NCI-H510A treated with DMSO at 0.1 percent for 48 hours (cell line): Measurements from ENCODE around the gene ANKRD36C.
"Not testable (repeated sequence)": the region's sequence is repeated elsewhere in the genome, so short reads cannot be mapped to it uniquely, and the experiment has no call there.

Experiments used
- DNase-seq: peaks from one replicate; lab custom pipeline; 2025; lab: John Stamatoyannopoulos, UW

Gene ANKRD36C

DNA sequence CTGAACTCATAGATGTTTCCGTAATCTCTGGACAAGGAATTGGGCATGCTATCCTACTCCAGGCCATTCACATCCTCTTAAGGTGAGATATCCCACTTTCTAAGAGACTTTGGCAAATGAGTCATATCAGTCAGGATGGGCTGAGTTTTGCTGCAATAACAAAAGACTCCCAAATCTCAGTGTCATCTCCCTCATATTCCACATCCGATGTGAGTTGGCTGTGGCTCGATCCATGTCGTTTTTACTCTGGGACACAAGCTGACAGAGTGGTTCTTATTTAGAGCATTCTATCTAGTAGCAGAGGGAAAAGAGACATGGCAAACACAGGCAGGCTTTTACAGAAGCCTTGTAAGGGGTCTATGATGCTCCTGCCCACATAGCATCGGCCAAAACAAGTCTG, 14.6 kb upstream of the ANKRD36C start:
- DNase-seq = not testable (repeated sequence)

DNA sequence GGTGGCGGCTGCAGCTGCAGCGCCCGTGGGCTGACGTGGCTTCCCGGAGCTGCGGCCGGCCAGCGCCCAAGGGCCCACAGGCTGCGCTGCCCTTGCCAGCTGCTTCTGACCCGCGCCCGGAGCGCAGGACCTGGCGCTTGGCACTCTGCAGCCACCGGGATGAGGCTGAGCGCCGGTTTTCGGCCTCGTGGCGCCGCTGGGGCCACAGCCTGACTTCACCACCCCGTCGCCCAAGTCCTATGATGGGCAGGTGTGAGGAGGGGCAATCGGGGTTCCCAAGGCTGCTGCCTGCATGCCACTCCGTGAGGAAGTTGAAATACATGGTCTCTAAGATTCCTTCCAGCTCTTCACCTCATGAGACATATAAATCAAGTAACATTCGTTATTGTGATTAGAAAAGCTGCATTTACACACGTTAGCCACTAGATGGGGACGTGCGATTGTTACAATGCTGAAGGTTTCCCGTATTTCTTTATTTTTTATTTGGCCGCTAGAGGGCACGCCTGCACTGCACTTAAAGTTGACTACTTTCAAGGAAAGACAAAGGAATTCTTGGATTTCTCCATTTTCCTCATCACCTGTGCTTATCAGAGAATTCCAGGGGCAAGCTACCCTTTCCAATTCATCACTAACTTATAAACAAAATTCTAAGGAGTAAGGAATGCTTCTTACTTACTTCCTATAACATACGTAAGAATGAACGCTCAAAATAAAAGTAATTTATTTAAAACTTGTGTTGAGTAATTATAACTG, 1.1 kb upstream of the ANKRD36C start:
- not testable (repeated sequence) for DNase-seq

DNA sequence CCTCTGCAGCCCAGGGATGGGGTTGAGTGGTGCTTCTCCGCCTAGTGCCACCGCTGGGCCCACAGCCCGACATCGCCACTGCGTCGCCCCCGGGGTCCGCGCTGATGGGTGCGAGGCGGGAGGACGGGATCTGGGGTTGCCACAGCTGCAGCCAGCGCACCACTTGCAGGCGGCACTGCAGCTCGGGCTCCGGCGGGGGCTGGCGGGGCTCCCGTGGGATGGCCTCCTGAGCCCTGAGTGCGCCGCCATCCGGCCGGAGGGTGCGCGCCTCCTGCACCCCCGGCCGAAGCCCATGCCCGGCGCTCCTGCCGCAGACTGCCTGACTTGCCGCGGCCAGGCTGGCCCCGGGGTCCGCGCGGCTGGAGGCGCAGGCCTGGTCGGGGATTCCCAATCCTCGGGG, 478 bp upstream of the ANKRD36C start:
- not testable (repeated sequence) for DNase-seq

DNA sequence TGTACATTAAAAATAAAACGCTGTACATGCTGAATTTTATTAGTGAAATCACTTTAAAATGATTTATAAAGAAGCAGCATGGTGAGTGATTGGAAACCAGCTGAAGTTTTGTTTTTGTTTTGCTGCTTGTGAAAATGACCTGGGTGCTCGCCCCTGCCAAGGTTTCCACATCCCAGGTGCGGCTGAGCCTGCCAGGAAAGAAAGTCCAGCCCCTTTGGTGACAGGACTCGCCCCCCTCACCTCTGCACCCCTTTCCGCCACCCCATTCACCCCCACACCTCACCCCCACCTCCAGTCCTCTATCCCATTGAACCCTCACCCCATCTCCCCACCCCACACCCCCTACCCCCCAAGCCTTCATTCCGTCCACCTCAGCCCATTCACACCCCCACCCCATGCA, 740 bp downstream of the ANKRD36C start:
- not testable (repeated sequence) for DNase-seq

DNA sequence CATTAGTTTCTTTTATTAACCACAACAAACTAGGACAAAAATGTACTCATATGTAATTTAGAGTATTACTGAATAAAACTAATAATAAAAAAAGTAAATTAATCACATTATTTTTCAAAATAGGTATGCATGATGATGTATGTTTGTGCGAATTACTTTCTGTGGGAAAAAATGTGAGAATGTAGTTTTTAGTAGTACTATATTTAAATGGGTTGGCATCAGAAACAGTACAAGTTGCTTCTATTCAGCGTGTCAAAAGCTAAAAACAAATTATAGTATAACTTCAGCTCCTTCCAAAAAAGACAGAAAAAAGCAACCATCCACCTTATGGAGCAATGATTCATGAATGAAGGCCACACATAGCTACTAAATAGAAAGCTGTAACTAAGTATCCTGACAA, 40.0 kb downstream of the ANKRD36C start:
- not testable (repeated sequence) for DNase-seq

DNA sequence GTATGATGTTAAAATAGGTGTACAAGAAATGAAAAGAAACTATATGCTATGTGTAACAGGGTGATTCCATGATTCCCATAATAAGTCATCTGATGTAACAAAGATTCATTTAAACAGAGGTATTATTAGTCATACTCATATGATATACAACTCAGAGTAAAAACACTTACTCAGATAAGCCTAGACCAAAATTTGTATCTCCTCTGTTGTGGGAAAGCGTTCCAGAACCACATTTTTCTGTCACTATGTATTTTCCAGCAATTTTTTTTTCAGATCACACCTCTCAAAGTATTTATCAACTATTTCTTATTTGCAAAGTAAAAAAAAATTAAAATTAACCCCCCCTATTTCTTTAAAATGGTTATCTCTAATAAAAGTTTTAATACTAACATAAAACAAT, 43.6 kb downstream of the ANKRD36C start:
- not testable (repeated sequence) for DNase-seq

DNA sequence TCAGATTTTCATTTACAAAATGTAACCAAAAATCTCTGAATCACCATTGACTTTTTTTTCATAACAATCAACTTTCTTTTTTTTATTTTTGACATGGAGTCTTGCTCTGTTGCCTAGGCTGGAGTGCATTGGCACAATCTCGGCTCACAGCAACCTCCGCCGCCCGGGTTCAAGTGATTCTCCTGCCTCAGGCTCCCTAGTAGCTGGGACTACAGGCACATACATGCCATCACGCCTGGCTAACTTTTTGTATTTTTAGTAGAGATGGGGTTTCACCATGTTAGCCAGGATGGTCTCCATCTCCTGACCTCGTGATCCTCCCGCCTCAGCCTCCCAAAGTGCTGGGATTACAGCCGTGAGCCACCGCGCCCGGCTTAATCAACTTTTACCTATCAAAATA, 51.7 kb downstream of the ANKRD36C start:
- not testable (repeated sequence) for DNase-seq

DNA sequence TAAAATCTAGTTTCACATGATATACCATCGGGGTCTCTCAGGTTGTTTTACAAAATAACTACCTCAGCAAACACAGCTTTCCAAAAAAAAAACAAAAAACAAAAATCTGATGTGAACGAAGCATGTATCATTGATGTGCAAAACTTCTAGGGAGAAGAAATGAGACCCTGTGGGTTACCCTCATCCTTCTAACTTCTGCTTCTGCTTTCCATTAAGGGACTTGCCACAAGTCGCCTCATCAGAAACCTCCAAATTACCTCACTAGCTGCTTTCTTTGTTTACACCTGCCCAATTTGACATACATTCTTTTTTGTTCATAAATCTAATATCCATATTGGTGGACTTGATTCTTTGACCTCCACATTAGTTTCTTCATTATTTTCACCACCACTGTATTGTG, 60.9 kb downstream of the ANKRD36C start:
- DNase-seq = not testable (repeated sequence)

DNA sequence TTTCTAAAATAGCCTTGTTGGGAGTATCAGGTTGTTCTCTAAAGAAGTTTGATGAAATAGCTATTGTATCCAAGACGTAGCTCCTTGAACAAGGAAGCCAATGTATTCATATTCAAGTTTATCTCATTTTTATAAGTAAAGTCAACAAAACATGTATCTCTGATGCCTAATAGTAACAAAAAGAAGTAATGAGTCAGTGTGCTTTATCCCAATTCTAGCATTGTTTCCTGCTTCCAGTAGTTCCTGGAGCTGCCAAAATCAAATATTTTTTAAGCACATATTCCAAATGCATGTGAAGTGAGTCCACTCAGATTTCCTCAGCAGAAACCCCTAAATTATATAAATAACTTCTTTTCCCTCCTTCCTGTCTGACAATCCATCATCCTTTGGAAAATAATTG, 74.6 kb downstream of the ANKRD36C start:
- not testable (repeated sequence) for DNase-seq

DNA sequence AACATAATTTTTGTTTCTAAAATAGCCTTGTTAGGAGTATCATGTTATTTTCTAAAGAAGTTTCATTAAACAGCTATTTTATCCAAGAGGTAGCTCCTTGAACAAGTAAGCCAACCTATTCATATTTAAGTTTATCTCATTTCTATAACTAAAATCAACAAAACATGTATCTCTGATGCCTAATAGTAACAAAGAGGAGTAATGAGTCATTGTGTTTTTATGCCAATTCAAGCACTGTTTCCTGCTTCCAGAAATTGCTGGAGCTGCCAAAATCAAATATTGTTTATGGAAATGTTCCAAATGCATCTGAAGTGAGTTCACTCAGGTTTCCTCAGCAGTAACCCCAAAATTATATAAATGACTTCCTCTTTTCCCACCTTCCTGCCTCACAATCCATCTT, 76.5 kb downstream of the ANKRD36C start:
- DNase-seq = not testable (repeated sequence)

DNA sequence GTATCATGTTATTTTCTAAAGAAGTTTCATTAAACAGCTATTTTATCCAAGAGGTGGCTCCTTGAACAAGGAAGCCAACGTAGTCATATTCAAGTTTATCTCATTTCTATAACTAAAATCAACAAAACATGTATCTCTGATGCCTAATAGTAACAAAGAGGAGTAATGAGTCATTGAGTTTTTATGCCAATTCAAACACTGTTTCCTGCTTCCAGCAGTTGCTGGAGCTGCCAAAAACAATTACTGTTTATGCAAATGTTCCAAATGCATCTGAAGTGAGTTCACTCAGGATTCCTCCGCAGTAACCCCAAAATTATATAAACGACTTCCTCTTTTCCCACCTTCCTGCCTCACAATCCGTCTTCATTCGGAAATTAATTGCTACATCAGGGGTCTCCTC, 80.2 kb downstream of the ANKRD36C start:
- DNase-seq = not testable (repeated sequence)

DNA sequence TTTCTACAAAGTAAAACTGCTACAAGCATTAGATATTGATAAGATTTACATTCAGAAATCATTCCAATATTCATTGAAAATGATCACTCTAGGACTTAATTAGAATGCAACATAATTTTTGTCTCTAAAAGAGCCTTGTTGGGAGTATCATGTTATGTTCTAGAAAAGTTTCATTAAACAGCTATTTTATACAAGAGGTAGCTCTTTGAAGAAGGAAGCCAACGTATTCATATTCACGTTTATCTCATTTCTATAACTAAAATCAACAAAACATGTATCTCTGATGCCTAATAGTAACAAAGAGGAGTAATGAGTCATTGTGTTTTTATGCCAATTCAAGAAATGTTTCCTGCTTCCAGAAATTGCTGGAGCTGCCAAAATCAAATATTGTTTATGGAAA, 97.2 kb downstream of the ANKRD36C start:
- not testable (repeated sequence) for DNase-seq

DNA sequence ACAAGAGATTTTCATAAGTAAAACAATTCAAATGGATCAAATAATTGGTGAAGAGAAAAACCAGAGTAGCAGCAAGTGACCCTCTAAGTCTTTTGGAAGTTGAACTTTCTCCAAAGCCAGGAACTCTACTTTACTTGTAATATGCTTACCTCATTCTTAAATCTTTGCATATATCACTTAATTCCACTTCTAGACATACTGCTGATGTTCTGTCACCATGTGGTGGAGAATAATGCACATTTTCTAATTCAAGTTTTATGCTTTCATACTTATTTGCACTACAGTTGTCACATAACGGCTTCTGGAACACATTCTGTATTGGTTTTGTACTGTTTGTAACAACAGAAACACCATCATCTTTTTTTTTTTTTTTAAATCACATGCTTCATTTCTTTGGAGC, 123.7 kb downstream of the ANKRD36C start:
- not testable (repeated sequence) for DNase-seq

DNA sequence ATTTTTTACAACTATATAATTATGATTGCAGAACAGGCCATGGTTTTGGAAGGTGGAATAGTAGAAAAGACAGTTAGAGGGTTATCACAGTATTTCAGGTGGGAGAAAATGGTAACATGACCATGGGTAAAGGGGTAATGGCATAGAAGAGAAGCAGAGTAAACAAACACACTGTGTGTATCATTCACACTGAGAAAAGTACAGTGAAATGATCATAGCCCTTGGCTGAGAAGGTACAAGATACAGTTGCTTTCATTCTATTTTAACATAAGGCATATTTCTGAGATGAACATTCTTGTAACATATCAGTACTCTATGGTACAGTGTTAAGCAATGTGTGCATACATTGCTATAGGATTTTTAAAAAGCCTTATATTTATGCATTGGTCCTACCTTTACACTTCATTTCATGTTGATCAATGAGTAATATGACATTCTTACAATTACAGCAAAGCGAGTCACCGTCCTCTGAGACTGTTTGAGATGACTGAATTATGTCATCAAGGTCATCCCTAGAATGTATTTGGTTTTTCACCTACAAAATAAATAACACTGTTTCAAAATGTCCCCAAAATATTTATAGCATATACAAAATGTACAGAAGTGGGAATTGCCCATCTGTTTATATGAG, 124.5 kb downstream of the ANKRD36C start:
- DNase-seq = not testable (repeated sequence)

DNA sequence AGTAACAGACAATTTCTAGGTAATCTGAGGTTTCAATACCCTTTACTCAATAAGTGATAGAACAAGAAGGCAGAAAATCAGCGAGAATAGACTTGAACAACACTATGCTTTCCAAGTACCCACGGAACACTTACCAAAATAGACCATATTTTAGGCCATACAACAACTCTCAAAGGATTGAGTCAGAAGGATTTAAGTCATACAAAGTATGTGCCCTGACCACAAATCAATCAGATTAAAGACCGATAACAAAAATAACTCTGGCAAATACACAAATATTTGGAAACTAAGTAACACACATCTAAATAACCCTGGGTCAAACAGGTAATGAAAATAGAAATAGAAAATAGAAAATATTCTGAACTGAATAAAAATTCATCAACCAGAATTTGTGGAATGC, 129.5 kb downstream of the ANKRD36C start:
- not testable (repeated sequence) for DNase-seq

DNA sequence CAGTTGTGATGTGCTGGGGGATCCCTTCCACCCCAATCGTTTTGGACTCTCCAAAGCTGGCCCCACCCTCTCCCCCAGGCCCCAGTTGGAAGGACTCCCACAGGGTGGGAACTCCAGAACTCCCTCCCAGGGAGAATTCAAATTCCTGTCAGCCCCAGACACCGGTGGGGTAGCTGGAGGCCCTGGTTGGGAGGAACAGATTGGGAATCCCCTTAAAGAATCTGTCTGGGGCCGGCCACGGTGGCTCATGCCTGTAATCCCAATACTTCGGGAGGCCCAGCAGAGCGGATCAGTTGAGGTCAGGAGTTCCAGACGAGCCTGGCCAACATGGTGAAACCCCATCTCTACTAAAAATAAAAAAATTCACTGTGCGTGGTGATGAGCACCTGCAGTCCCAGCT, 155.5 kb downstream of the ANKRD36C start:
- DNase-seq = no peak

DNA sequence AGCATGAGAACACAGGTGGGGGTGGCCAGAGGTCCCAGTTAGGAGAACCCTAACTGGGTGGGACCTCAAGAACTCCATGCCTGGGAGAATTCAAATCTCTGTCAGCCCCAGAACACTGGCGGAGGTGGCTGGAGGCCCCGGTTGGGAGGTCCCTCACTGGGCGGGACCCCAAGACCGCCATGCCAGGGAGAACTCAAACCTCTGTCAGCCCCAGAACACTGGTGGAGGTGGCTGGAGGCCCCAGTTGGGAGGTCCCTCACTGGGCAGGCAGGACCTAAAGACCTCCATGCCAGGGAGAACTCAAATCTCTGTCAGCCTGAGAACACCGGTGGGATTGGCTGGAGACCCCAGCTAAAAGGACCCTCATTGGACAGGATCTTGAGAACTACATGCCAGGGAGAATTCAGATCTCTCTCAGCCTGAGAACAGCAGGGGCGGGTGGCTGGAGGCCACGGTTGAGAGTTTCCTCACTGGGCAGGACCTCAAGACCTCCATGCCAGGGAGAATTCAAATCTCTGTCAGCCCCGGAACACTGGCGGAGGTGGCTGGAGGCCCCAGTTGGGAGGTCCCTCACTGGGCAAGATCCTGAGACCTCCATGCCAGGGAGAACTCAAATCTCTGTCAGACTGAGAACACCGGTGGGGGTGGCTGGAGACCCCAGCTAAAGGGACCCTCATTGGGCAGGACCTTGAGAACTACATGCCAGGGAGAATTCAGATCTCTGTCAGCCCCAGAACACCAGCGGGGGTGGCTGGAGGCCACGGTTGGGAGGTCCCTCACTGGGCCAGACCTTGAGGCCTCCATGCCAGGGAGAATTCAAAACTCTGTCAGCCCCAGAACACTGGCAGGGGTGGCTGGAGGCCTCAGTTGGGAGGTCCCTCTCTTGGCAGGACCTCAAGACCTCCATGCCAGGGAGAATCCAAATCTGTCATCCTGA, 157.3 kb downstream of the ANKRD36C start:
- DNase-seq = not testable (repeated sequence)

DNA sequence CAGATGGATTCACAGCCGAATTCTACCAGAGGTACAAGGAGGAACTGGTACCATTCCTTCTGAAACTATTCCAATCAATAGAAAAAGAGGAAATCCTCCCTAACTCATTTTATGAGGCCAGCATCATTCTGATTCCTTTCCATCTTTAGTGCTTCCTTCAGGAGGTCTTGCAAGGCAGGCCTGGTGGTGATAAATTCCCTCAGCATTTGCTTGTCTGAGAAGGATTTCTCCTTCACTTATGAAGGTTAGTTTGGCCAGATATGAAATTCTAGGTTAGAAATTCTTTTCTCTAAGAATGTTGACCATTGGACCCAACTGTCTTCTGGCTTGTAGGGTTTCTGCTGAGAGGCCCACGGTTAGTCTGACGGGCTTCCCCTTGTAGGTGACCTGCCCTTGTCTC, 167.4 kb downstream of the ANKRD36C start:
- DNase-seq = not testable (repeated sequence)

DNA sequence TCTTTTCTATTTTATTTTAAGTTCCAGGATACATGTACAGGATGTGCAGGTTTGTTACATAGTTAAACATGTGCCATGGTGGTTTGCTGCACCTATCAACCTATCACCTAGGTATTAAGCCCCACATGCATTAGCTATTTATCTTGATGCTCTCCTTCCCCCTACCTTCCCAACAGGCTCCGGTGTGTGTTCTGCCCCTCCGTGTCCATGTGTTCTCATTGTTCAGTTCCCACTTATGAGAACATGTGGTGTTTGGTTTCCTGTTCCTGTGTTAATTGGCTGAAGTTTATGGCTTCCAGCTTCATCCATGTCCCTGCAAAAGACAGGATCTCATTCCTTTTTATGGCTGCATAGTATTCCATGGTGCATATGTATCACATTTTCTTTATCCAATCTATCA, 174.1 kb downstream of the ANKRD36C start:
- DNase-seq = not testable (repeated sequence)

DNA sequence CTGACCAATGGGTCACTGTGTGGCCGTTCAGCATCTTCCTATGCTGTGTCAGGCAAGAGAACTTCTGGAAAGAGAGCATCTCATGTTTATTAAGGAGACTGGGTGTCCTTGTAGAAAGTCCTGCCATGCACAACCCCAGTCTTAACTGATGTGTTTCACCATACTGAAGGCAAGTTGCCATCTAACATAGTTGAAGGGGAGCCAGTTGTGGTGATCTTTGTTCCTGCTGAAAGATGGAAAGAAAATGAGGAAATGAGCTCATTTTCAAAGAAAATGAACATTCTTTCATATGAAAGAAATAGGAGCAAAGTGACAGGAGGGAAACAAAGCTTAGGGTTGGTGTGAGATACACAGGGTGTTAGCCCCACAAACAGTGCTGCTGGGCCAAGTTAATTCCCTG, 178.3 kb downstream of the ANKRD36C start:
- not testable (repeated sequence) for DNase-seq

DNA sequence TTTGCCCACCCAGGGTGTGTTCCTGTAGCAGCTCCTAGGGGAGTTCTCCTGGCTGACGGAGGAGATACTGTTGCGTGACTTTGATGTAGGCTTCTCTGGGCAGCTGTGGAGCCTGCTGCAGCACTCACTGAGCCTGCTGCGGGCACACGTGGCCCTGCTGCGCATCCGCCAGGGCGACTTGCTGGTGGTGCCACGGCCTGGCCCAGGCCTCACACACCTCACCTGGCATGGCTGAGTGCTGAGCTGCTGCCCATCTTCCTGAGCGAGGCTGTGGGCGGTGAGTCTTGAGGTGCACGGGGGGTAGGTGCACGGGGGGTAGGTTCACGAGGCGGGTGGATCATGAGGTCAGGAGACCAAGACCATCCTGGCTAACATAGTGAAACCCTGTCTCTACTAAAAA, 191.7 kb downstream of the ANKRD36C start:
- no peak for DNase-seq

DNA sequence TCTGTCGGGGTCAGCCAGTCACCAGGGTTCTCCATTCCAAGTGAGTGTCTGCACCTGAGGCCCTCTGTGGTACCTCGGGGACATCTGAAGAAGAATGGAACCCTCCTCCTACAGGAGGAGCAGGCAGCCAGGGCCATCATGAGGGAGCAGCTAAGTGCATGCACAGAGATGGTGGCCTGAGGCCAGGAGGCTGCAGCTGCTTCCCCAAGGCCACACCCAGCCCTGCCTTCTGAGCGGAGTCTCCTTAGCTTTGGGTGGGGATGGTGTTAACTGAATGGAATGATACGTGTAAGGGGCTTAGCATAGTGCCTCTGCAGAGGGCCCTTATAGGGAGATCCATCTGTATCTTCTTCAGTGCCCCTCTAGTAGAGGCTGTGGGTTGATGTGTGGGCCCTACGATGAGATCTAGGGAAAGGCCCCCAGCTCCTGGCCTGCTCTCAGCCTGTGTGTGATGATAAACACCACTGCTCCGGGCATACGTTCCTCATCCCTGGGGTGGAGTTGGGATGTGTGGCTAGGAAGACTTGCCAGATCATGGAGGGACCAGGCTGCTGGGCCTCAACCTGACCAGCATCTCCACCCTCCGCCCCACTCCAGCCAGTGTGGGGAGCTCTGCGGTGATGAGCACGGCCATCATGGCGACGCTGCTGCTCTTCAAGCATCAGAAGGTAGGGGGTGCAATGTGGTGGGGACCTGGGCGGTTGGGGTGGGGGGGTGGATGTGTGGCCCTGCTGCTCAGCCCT, 192.3 kb downstream of the ANKRD36C start:
- DNase-seq = not testable (repeated sequence)
